HEK293 (cell line): ENCODE measurements around the gene RAP1GAP.

ENCODE experiments used
- CTCF ChIP-seq: fragments of 450-650 bp; formaldehyde crosslinking; IDR thresholded peaks from 2 replicates; pipeline ENCODE4 v1.5.1; 2016; ENCODE audit warnings: missing biosample characterization, missing genetic modification characterization
- ZNF561 ChIP-seq: fragments of 450-650 bp; IDR thresholded peaks from 2 replicates; pipeline ENCODE4 v1.5.1; 2018; ENCODE audit warnings: missing biosample characterization, missing genetic modification characterization, borderline replicate concordance
- ZNF600 ChIP-seq: fragments of 450-650 bp; formaldehyde crosslinking; IDR thresholded peaks from 2 replicates; pipeline ENCODE4 v1.5.1; 2016; ENCODE audit warnings: missing biosample characterization, missing genetic modification characterization
- ZNF664 ChIP-seq: fragments of 450-650 bp; formaldehyde crosslinking; IDR thresholded peaks from 2 replicates; pipeline ENCODE4 v1.5.1; 2016; ENCODE audit warnings: missing biosample characterization, missing genetic modification characterization

- TF ChIP-seq ZNF664 (tag by site-specific recombination), result no peak
- no peak for TF ChIP-seq CTCF (tag by site-specific recombination)
- no peak for TF ChIP-seq ZNF561
- no peak for TF ChIP-seq ZNF600
Observed at GRCh38 chr1:21654209-21654608, 14.9 kb downstream of the RAP1GAP start.
